Testis (tissue), 3 donors: ENCODE data around the gene MAP1LC3A. TPM values are rescaled to one million over a fixed set of nuclear protein-coding genes. Genes with fewer than 3 reads are reported as not detected.

Source experiments
- DNase-seq: peaks from one replicate; pipeline ENCODE4 v3.0.0-alpha.2; 2019
- H3K27ac ChIP-seq, 2 donors: fragments of 200-600 bp; sonication (generic); one replicate each; pipeline ENCODE4 v1.5.1; 2019
- H3K27me3 ChIP-seq: fragments of 200-600 bp; sonication (generic); one replicate; pipeline ENCODE4 v1.5.1; 2019
- H3K36me3 ChIP-seq: fragments of 200-600 bp; sonication (generic); one replicate; pipeline ENCODE4 v1.5.1; 2017; ENCODE audit warnings: low read depth; ENCODE audit errors: missing control alignments
- H3K4me1 ChIP-seq: fragments of 200-600 bp; sonication (generic); one replicate; pipeline ENCODE4 v1.5.1; 2019
- H3K4me3 ChIP-seq, 2 donors: fragments of 200-600 bp; sonication (generic); one replicate each; pipeline ENCODE4 v1.5.1; 2017 to 2019
- H3K9me3 ChIP-seq: fragments of 200-600 bp; sonication (generic); one replicate; pipeline ENCODE4 v1.5.1; 2017
- CTCF ChIP-seq, 3 experiments: fragments of 450-650 bp in 2 of 3; fragments of 200-600 bp in 1 of 3; sonication (generic) in 1 of 3; IDR thresholded peaks; one replicate each; pipeline ENCODE4 v1.5.1; 2016 to 2019; ENCODE audit warnings: antibody characterized with exemption in 3 of 3, mild to moderate bottlenecking in 2 of 3, moderate library complexity in 1 of 3
- POLR2A ChIP-seq: fragments of 450-650 bp; IDR thresholded peaks from one replicate; pipeline ENCODE4 v1.6.1; 2017; ENCODE audit warnings: antibody characterized with exemption, mild to moderate bottlenecking, moderate library complexity
- WGBS, 2 donors: methylation state at CpG; one replicate each; pipeline ENCODE4 v1.1.5; 2018; 5-methylcytosine and 5-hydroxymethylcytosine counted together
- intact Hi-C: fragments of 100-400 bp; cut with DNase I; formaldehyde crosslinking; loops from one replicate; pipeline ENCODE4 v1.15.1; 2023; ENCODE audit warnings: low total_unique reads
- polyA plus RNA-seq: library from polyadenylated mRNA; stranded (reverse); fragments of 350-450 nt; fragmentation: Illumina TruSeq; extraction: RNeasy Lipid Tissue Mini Kit (QIAGEN cat#74804); gene quantifications from one replicate; pipeline ENCODE4 v1.2.3, GENCODE V29; 2014; ENCODE audit warnings: low read depth, low replicate concordance; ENCODE audit not compliant: insufficient read depth
- total RNA-seq, 2 donors: library from RNA; depleted of rRNA; stranded (reverse); fragments of >200 nt; gene quantifications; one replicate each; pipeline ENCODE4 v1.2.3, GENCODE V29; 2016

MAP1LC3A gene
- total and polyA plus RNA-seq, 3 donors from 2014 or later: 62.9 to 104 (median 100.0) TPM

- no peak overlapping the region for H3K27ac ChIP-seq
- H3K4me1 ChIP-seq: peaks cover 4% of the 10 kb centered on the region
- 81 to 88% methylated on average over 13 of the region's 13 CpGs for WGBS, 2 donors
- H3K9me3 ChIP-seq: no peaks in the 10 kb centered on the region
- H3K27me3 ChIP-seq: no peaks in the 10 kb centered on the region
- no peak for TF ChIP-seq POLR2A
- TF ChIP-seq CTCF (IDR thresholded peaks at IDR 0.05): no peak
- DNase-seq: no peak
- H3K36me3 ChIP-seq: no peaks in the 10 kb centered on the region
- H3K4me3 ChIP-seq: no peak overlapping the region
- intact Hi-C loops: no loop called here
Observed at GRCh38 chr20:34541264-34541901, 17.1 kb upstream of the MAP1LC3A start.

- no peak overlapping the region for H3K27ac ChIP-seq
Observed at GRCh38 chr20:34541917-34542316, 16.6 kb upstream of the MAP1LC3A start.

GRCh38 chr20:34542439-34542838 lies 16.1 kb upstream of the MAP1LC3A start:
- Histone ChIP-seq H3K27ac (no peak overlapping the region), H3K4me3 (no peak overlapping the region), H3K9me3 (no peaks in the 10 kb centered on the region), H3K4me1 (peaks cover 4% of the 10 kb centered on the region), H3K36me3 (no peaks in the 10 kb centered on the region), H3K27me3 (no peaks in the 10 kb centered on the region)
- DNase-seq: no peak
- TF ChIP-seq CTCF (IDR thresholded peaks at IDR 0.05): no peak
- no peak for TF ChIP-seq POLR2A
- 91 to 95% methylated on average over 6 of the region's 6 CpGs for WGBS, 2 donors
- intact Hi-C loops: no loop called here

More at GRCh38 chr20:34541917-34542316, 16.6 kb upstream of the MAP1LC3A start:
- intact Hi-C loops: no loop called here
- Histone ChIP-seq H3K9me3 (no peaks in the 10 kb centered on the region), H3K36me3 (no peaks in the 10 kb centered on the region), H3K4me3 (no peak overlapping the region), H3K27me3 (no peaks in the 10 kb centered on the region), H3K4me1 (peaks cover 4% of the 10 kb centered on the region)
- TF ChIP-seq CTCF (IDR thresholded peaks at IDR 0.05): no peak
- TF ChIP-seq POLR2A: no peak
- 77 to 78% methylated on average over 16 of the region's 16 CpGs for WGBS, 2 donors
- DNase-seq: no peak

GRCh38 chr20:34543463-34544056 lies 15.0 kb upstream of the MAP1LC3A start:
- intact Hi-C loops: no loop called here
- Histone ChIP-seq H3K36me3 (no peaks in the 10 kb centered on the region), H3K27me3 (no peaks in the 10 kb centered on the region), H3K4me3 (no peak overlapping the region), H3K9me3 (no peaks in the 10 kb centered on the region), H3K4me1 (peaks cover 4% of the 10 kb centered on the region), H3K27ac (no peak overlapping the region)
- no peak for TF ChIP-seq CTCF (IDR thresholded peaks at IDR 0.05)
- no peak for TF ChIP-seq POLR2A
- 76 to 77% methylated on average over 12 of the region's 12 CpGs for WGBS, 2 donors
- no peak for DNase-seq
